Thyroid gland (tissue), 4 donors: ENCODE results near the gene GLYATL2.

ENCODE experiments used
- POLR2A ChIP-seq, 2 donors: fragments of 450-650 bp; IDR thresholded peaks; one replicate each; pipeline ENCODE4 v1.6.1; 2017; ENCODE audit warnings: antibody characterized with exemption in 2 of 2, mild to moderate bottlenecking in 2 of 2, moderate library complexity in 1 of 2
- TF ChIP-seq, protein P1 (sequence below), 6 experiments: fragments of 200-600 bp in 3 of 6; fragments of 450-650 bp in 3 of 6; sonication (generic) in 3 of 6; IDR thresholded peaks; one replicate each; pipeline ENCODE4 v1.5.1; 2016 to 2019; ENCODE audit warnings: antibody characterized with exemption in 6 of 6, mild to moderate bottlenecking in 2 of 6, inconsistent platforms in 1 of 6, moderate library complexity in 1 of 6

- TF ChIP-seq, protein P1, sequence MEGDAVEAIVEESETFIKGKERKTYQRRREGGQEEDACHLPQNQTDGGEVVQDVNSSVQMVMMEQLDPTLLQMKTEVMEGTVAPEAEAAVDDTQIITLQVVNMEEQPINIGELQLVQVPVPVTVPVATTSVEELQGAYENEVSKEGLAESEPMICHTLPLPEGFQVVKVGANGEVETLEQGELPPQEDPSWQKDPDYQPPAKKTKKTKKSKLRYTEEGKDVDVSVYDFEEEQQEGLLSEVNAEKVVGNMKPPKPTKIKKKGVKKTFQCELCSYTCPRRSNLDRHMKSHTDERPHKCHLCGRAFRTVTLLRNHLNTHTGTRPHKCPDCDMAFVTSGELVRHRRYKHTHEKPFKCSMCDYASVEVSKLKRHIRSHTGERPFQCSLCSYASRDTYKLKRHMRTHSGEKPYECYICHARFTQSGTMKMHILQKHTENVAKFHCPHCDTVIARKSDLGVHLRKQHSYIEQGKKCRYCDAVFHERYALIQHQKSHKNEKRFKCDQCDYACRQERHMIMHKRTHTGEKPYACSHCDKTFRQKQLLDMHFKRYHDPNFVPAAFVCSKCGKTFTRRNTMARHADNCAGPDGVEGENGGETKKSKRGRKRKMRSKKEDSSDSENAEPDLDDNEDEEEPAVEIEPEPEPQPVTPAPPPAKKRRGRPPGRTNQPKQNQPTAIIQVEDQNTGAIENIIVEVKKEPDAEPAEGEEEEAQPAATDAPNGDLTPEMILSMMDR (IDR thresholded peaks at IDR 0.05) = no peak
- TF ChIP-seq POLR2A (IDR thresholded peaks at IDR 0.05) = no peak
These were observed 57.8 kb downstream of the GLYATL2 start for GRCh38 chr11:58786693-58787092.
